Measurements from ENCODE around the gene ROCK2. TPM values are rescaled to one million over a fixed set of nuclear protein-coding genes. Genes with fewer than 3 reads are reported as not detected.

The ROCK2 gene
- total RNA-seq, 1 donor from 2014 or later, result 36.1 TPM

DNA sequence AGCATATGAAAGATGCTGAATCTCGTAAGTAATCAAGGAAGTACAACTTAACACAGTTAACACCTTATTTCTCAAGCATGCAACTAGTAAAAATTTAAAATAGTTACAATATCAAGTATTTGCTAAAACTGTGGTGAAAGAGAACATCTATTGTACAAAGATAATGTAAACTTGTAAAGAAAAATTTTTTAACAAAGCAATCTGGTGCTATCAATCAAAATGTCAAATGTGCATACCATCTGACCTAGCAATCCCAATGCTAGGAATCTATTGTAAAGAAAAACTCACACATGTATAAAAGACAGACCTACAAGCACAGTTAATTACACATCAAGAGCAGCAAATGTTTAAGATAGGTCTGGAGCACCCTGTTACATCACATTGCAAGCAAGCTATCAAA is 99.1 kb downstream of the ROCK2 start:
- H3K9me3 Mint-ChIP-seq, result no peaks in the 10 kb centered on the region
- H3K27me3 ChIP-seq, result no peaks in the 10 kb centered on the region
- TF ChIP-seq EZH2phosphoT487 (IDR thresholded peaks at IDR 0.05) (no peak), EZH2 (IDR thresholded peaks at IDR 0.05) (no peak)
- TF ChIP-seq, protein P1, sequence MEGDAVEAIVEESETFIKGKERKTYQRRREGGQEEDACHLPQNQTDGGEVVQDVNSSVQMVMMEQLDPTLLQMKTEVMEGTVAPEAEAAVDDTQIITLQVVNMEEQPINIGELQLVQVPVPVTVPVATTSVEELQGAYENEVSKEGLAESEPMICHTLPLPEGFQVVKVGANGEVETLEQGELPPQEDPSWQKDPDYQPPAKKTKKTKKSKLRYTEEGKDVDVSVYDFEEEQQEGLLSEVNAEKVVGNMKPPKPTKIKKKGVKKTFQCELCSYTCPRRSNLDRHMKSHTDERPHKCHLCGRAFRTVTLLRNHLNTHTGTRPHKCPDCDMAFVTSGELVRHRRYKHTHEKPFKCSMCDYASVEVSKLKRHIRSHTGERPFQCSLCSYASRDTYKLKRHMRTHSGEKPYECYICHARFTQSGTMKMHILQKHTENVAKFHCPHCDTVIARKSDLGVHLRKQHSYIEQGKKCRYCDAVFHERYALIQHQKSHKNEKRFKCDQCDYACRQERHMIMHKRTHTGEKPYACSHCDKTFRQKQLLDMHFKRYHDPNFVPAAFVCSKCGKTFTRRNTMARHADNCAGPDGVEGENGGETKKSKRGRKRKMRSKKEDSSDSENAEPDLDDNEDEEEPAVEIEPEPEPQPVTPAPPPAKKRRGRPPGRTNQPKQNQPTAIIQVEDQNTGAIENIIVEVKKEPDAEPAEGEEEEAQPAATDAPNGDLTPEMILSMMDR (IDR thresholded peaks at IDR 0.05), result no peak

GRCh38 chr2:11244091-11244826 is 100.2 kb downstream of the ROCK2 start:
- H3K27ac ChIP-seq, result no peak overlapping the region
- no peaks in the 10 kb centered on the region for H3K36me3 ChIP-seq
- H3K4me3 ChIP-seq, result no peak overlapping the region
- H4K20me1 ChIP-seq (ENCODE audit: low read depth), result peaks cover 5% of the 10 kb centered on the region
- DNase-seq (ENCODE audit: low spot score), result no peak
- peaks cover 28% of the 10 kb centered on the region for H3K36me3 Mint-ChIP-seq
- no peaks in the 10 kb centered on the region for H3K9me3 ChIP-seq (ENCODE audit: low read depth)
- H3K27me3 Mint-ChIP-seq (ENCODE audit: insufficient read depth, low read depth), result no peaks in the 10 kb centered on the region
- no peak overlapping the region for H2AFZ ChIP-seq (replicated peaks)
- no peaks in the 10 kb centered on the region for H3K9me3 Mint-ChIP-seq
- no peaks in the 10 kb centered on the region for H3K79me2 ChIP-seq (ENCODE audit: low read depth)
- no peak for TF ChIP-seq EZH2 (IDR thresholded peaks at IDR 0.05)
- TF ChIP-seq, protein P1 (IDR thresholded peaks at IDR 0.05), result no peak
- no peak for TF ChIP-seq EZH2phosphoT487 (IDR thresholded peaks at IDR 0.05)
- H3K4me2 ChIP-seq, result no peak overlapping the region
- H3K4me3 Mint-ChIP-seq, result no peak overlapping the region
- no peaks in the 10 kb centered on the region for H3K27me3 ChIP-seq
- H3K4me1 ChIP-seq, result no peaks in the 10 kb centered on the region
- H3K9ac ChIP-seq, result no peak overlapping the region
- no peak overlapping the region for H3K27ac Mint-ChIP-seq
- H3F3A ChIP-seq (ENCODE audit: low read depth), result peaks cover 5% of the 10 kb centered on the region
- peaks cover 3% of the 10 kb centered on the region for H3K4me1 Mint-ChIP-seq

More for the DNA sequence above, 99.1 kb downstream of the ROCK2 start:
- Mint-ChIP-seq H3K4me1 (peaks cover 3% of the 10 kb centered on the region), H3K4me3 (no peak overlapping the region), H3K27me3 (ENCODE audit: insufficient read depth, low read depth) (no peaks in the 10 kb centered on the region), H3K27ac (no peak overlapping the region), H3K36me3 (peaks cover 31% of the 10 kb centered on the region)
- Histone ChIP-seq H3K4me2 (no peak overlapping the region), H3K4me3 (no peak overlapping the region), H3K9me3 (ENCODE audit: low read depth) (no peaks in the 10 kb centered on the region), H2AFZ (replicated peaks) (no peak overlapping the region), H3F3A (ENCODE audit: low read depth) (peaks cover 5% of the 10 kb centered on the region), H3K4me1 (no peaks in the 10 kb centered on the region), H3K36me3 (no peaks in the 10 kb centered on the region), H3K9ac (no peak overlapping the region), H4K20me1 (ENCODE audit: low read depth) (peaks cover 1% of the 10 kb centered on the region), H3K79me2 (ENCODE audit: low read depth) (peaks cover 4% of the 10 kb centered on the region), H3K27ac (no peak overlapping the region)
- DNase-seq (ENCODE audit: low spot score), result no peak

- DNase-seq (ENCODE audit: low spot score), result no peak
- Mint-ChIP-seq H3K36me3 (peaks cover 28% of the 10 kb centered on the region), H3K4me1 (peaks cover 3% of the 10 kb centered on the region), H3K9me3 (no peaks in the 10 kb centered on the region), H3K27ac (no peak overlapping the region), H3K27me3 (ENCODE audit: insufficient read depth, low read depth) (no peaks in the 10 kb centered on the region), H3K4me3 (no peak overlapping the region)
- no peak overlapping the region for H3K4me3 ChIP-seq
- H4K20me1 ChIP-seq (ENCODE audit: low read depth), result peaks cover 7% of the 10 kb centered on the region
- H3K27ac ChIP-seq, result no peak overlapping the region
- peaks cover 6% of the 10 kb centered on the region for H3K79me2 ChIP-seq (ENCODE audit: low read depth)
- H3K36me3 ChIP-seq, result no peaks in the 10 kb centered on the region
- H3K9ac ChIP-seq, result no peak overlapping the region
- no peaks in the 10 kb centered on the region for H3K27me3 ChIP-seq
- no peaks in the 10 kb centered on the region for H3K4me1 ChIP-seq
- H3F3A ChIP-seq (ENCODE audit: low read depth), result peaks cover 5% of the 10 kb centered on the region
- H3K4me2 ChIP-seq, result no peak overlapping the region
- no peak overlapping the region for H2AFZ ChIP-seq (replicated peaks)
- H3K9me3 ChIP-seq (ENCODE audit: low read depth), result no peaks in the 10 kb centered on the region
- no peak for TF ChIP-seq EZH2phosphoT487 (IDR thresholded peaks at IDR 0.05)
- TF ChIP-seq EZH2 (IDR thresholded peaks at IDR 0.05), result no peak
- TF ChIP-seq, protein P1 (IDR thresholded peaks at IDR 0.05), result no peak
Observed at GRCh38 chr2:11243512-11243911, 100.9 kb downstream of the ROCK2 start.

All from neural progenitor cell (in vitro differentiated cells).